AG09309 (cell line): ENCODE results near the gene PCDH7.

Experiments
- DNase-seq: peaks from one replicate; pipeline ENCODE4 v3.0.0-alpha.2; 2010; ENCODE audit warnings: low read depth
- H3K4me3 ChIP-seq: 2 replicates; pipeline ENCODE4 v1.5.1; 2011; ENCODE audit warnings: mild to moderate bottlenecking, low read depth, low read length, moderate library complexity; ENCODE audit not compliant: control insufficient read depth
- TF ChIP-seq, protein P1 (sequence below): IDR thresholded peaks from 2 replicates; pipeline ENCODE4 v1.5.1; 2011; ENCODE audit warnings: mild to moderate bottlenecking, low read depth, low read length, inconsistent platforms; ENCODE audit not compliant: insufficient read depth, control insufficient read depth; ENCODE audit errors: missing control alignments

Gene PCDH7

DNA sequence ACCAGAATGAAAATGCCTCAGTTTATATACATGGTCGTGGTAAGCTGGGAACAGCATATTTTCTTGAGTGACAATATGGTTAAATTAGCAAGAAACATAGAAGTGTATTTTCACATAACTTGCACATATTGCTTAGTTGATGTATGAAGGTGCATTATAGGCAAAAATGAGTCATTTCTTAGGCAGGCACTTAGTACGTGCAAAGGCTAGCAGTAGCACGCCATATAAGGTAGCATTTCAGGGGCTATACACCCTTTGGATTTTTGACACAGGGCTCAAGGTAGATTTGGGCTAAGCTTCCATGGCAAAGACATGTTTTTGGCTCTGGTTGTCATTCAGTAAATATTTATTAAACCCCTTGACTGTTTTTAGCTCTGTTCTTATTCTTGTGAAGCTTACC, 33.1 kb downstream of the PCDH7 start:
- TF ChIP-seq, protein P1, sequence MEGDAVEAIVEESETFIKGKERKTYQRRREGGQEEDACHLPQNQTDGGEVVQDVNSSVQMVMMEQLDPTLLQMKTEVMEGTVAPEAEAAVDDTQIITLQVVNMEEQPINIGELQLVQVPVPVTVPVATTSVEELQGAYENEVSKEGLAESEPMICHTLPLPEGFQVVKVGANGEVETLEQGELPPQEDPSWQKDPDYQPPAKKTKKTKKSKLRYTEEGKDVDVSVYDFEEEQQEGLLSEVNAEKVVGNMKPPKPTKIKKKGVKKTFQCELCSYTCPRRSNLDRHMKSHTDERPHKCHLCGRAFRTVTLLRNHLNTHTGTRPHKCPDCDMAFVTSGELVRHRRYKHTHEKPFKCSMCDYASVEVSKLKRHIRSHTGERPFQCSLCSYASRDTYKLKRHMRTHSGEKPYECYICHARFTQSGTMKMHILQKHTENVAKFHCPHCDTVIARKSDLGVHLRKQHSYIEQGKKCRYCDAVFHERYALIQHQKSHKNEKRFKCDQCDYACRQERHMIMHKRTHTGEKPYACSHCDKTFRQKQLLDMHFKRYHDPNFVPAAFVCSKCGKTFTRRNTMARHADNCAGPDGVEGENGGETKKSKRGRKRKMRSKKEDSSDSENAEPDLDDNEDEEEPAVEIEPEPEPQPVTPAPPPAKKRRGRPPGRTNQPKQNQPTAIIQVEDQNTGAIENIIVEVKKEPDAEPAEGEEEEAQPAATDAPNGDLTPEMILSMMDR = no peak
- DNase-seq = no peak

DNA sequence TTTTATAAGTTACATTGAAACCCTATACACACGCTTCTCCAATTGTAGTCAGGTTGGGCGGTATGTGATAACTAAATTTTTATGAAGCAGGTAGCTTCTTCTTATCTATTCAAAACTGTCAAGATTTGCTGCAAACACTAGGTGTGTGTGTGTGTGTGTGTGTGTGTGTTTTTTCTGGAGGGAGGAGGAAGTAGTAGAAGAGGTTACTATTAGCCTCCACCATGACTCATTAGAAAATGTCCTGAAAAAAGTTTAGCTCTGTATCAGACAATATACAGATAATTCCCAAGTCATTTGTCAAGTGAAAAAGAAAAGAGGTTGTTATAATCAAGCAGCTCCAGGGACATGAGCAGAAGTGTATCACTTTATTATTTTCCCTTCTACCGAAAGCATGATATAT, 33.9 kb downstream of the PCDH7 start:
- TF ChIP-seq, protein P1 = no peak
- no peak overlapping the region for H3K4me3 ChIP-seq
- DNase-seq = no peak

More for the DNA sequence above, 33.1 kb downstream of the PCDH7 start:
- no peak overlapping the region for H3K4me3 ChIP-seq

DNA sequence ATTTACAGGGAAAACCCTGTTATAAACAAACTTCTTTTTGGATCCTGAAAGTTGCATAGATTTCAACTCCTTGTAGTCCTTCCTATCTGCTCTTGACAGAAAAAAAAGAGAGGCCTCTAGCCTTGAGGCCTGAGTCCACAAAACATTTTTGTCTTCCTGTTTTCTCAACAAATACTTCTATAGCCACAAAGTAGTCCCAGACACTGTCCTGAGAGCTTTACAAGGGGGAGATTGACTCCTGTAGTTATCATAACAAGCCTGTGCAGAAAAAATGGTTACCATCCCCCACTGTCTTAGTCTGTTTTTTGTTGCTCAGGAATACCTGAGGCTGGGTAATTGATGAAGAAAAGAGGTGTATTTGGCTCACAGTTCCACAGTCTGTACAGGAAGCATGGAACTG, 35.2 kb downstream of the PCDH7 start:
- TF ChIP-seq, protein P1 = no peak
- no peak overlapping the region for H3K4me3 ChIP-seq
- no peak for DNase-seq

DNA sequence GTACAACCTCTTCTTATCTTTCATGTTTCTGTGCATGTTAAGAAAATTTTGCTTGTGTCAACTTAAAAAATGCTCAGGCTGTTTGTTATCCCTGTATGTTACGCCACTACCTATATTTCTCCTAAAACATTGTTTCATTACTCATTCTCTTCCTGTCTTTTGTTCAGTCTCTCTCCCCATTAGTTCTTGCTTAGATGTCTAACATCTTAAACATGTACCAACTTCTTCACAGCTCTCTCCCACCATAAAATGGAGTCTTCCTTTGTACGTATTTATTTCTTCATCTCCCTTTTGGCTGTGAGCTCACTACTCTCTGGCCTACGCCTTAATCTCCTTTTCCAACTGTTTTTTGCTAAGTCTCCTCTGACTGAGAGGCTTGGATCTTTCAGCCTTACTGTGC, 36.4 kb downstream of the PCDH7 start:
- TF ChIP-seq, protein P1 = no peak
- no peak overlapping the region for H3K4me3 ChIP-seq
- DNase-seq = no peak

DNA sequence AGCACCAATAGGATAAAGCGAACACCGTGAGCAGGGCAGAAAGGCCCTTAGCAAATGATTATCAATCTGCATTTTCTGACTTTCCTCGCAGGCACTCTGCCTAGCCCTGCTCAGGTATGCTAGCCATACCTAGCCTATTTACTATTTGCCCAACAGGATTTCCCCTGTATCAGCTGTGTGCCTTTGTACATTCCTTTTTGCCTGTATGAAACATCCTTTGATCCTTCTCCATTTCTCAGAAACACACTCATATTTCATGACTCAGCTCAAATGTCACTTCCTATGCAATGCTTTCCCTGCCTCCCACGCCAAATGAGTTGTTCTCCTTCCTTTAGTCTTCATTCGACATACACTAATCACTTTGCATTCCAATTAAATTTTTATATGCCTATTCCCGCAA, 37.2 kb downstream of the PCDH7 start:
- no peak overlapping the region for H3K4me3 ChIP-seq
- DNase-seq = peak; percentile 63
- TF ChIP-seq, protein P1 = no peak

DNA sequence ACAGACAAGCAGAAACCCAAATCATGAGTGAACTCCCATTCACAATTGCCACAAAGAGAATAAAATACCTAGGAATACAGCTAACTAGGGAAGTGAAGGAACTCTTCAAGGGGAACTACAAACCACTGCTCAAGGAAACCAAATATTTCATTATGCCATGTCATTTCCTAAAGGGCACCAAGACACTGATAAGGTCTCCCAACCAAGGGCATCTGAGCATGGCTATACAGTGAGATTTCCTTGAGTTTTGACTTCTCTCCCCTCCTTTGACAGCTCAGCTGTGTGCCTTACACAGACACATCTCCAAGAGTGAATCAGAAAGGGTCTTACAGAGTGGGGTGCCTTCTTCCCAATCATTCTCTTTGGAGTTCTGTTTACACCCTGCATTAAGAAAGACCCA, 40.4 kb downstream of the PCDH7 start:
- TF ChIP-seq, protein P1 = no peak
- no peak for DNase-seq

DNA sequence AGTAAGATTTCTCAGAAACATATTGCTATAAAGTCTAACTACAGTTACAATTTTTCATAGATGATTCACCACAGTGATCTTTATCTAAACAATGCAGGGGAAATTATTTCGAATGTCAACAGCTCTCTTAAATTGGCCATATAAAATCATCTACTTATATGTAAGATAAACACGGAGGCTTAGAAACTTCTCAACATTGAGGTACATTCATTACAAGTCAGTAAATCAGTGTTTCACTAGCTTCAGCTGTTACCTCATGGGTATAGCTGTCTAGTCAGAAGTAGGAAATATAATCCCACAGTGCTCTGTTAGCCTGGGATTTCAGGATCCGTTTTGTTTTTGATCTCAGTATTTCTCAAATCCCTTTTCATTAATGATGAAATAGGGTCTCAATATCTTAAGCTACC, 43.2 kb downstream of the PCDH7 start:
- H3K4me3 ChIP-seq = no peak overlapping the region
- TF ChIP-seq, protein P1 = no peak
- DNase-seq = no peak

More for the DNA sequence above, 40.4 kb downstream of the PCDH7 start:
- H3K4me3 ChIP-seq = no peak overlapping the region
